Activated CD4-positive, alpha-beta T cell treated with anti-CD3 and anti-CD28 coated beads, Interleukin-2, amount 50 U/mL, for 4 hours (primary cell): ENCODE data around the gene GTSE1.
A peak's percentile ranks its signal among the peaks of the same experiment; 100 is the strongest.

Experiments
- DNase-seq, 2 experiments: peaks; one replicate each; pipeline ENCODE4 v3.0.0-alpha.2; 2020

Gene GTSE1

DNA sequence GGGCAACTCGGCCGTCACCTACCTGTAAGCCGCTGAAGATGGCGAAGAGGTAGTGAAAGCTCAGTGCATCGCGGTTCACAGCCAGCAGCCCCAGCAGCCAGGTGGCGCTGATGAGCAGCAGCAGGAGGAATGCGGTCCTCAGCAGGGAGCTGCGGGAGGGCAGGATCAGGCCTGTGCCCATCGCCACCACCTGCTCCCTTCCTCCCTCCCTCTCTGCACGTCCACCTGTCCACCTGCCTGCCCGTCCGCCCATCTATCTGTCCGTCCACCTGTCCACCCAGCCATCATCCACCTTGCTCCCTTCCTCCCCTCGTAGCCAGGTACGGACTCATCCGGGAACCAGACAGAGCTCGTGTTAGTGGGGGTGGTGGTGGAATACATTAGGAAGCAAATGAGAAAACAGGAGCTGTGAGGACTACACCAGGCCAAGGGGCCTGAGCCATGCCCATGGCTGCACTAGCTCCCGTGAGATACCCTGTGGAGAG is 71.1 kb downstream of the GTSE1 start:
- peak; percentile 58 to 62 for DNase-seq

DNA sequence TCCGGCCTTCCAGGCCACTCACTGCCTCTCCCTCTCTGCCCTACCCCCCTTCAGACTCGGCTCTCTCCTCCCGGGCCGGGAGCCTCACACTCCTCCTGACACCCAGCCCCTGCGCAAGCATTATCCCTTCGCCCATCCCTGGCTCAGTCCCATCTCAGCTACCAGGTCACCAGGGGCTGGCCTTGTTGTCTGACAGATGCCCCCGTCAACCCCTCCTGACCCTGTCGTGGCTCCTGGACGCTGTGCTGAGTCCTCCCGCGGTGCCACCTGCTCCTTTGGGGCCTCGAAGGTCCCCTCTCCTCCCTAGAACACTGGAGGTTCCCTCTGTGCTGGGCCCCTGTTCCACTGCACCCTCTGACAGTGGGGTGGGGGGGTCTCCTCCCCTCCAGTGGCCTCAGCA is 71.8 kb downstream of the GTSE1 start:
- DNase-seq: no peak

DNA sequence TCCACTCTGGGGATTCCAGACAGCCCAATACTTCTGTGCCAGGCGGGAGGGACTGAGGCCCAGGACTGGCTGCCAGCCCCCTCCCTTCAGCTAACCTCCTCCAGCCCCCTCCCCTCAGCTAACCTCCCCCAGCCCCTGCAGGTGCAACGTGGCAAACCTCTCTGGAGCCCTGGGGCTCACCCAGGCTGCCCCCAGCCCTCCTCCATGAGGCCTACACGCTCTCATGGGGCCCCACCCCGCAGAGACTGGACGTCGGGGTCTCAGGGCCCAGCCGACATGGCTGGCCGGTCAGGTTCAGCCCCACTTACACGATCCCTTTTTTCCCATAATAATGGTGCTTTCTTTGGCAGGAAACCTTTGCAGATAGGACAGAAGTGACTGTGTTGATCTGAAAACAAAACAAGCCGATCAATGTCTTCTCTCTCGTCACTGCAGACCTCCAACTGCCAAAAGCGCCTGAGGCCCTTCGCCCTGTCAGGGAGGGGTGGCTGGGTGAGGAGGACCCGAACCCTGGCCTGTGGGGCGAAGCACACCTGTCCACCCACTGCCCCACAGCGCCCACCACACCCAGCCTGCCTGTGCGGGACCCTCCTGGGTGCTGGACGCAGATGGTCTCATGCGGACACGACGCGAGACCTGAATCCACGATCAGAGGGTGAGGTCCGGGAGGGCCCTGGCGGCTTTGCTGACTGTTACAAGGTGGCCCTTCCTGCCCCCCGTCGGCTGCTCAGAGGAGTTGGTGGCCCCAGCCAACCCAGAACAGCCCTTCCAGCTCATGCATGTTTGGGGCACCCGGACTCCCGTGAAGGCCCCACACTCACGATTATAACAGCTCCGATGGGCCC is 72.4 kb downstream of the GTSE1 start:
- no peak for DNase-seq

DNA sequence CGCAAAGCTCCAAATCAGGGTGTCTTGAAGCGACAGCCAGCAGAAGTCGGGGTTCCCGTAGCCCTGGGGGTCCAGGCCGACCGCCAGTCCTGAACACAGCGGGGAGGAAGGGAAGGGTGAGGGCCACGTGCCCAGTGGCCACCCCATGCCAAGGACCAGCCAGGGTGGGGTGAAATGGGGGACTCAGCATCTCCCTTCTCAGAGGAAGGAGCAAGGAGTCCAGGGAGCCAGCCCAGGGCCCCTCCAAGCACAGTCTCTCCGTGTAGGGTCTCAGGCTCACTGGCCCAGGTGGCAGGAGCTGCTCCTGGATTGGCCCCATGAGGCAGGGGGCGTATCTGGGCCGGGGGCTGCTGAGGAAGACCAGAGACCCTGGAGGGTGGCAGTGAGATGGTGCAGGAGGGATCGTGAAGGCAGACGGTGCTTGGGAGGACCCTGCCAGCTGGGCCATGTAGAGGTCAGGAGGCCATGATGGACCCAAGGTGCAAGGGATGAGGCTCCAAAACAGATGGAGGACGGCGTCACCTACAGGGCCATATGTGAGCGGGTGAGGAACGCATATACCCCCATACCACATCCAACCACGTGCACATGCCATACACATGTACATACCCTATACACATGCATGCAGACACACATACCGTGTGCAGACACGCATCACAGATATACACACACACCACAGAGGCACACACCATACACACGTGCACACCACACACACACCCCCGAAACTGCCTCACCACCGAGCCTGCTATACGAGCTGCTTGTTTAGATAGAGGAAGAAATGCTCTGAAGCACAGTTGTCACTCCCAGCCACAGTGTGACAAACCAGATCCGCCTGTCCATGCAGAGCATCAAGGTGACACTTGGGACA is 73.3 kb downstream of the GTSE1 start:
- no peak for DNase-seq

DNA sequence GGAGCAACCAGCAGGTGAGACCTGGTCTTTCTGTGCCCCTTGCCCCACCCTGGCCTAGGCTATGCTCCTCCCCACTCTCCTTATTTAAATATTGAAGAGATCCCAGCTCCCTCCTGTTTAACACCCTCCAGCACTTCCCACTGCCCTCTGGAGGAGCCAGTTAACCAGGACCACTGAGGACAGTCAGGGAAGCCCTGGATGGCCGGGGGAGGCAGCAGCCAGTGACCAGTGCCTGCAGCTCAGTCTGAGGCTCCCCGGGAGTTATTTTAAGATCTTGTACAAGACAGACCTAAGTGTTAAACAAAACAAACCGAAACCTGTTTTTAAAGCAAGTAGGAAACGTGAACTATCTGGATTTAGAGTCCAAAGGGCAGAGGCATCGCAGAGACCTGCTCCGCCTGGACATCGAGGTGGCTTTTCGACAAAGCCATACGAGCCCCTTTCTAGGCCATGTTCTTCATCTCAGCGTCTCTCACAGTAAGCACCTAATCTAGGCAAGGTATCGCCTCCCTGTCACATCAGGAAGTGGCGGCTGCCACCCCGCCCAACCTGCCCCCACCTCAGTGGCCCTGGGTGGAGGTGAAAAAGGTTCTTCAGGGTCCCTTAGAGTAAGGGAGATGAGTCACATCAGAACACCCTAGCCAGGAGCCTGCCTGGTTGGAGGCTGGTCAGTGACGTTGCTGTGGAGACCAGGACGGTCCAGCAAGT is 74.1 kb downstream of the GTSE1 start:
- DNase-seq: no peak

DNA sequence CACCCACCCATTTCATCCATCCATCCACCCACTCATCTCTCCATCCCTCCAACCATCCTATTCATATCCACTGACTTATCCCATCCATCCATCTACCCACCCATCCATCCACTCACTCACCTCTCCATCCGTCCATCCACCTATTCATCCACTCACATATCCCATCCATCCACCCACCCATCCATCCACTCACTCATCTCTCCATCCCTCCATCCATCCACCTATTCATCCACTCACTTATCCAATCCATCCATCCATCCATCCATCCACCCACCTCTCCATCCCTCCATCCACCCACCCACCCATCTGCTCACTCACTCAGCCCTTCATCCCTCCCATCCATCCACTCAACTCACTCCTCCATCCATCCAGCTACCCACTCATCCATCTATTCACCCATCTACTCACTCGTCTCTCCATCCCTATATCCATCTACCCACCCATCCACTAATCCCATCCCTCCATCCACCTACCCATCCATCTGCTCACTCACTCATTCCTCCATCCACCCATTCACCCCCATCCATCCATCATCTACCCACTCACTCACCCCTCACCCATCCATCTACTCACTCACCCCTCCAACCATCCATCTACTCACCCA is 75.1 kb downstream of the GTSE1 start:
- DNase-seq: no peak

DNA sequence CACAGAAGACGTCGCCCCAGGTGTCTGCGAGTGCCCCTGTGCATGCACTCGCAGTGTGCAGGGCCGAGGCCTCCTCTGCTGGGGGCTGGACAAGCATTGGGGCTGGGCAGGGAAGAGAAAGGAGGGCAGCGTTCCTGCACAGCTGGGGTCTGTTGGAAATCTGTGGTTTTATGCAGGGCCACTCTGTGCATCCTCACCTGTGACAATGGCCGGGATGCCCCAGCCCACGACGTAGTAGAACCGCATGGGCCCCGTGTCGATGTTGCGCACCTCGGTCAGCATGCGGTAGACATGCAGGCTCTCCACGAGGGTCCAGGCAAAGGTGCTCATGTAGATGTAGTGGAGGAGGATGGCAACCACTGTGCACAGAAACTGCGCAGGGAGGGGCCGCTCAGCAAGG is 76.0 kb downstream of the GTSE1 start:
- no peak for DNase-seq

DNA sequence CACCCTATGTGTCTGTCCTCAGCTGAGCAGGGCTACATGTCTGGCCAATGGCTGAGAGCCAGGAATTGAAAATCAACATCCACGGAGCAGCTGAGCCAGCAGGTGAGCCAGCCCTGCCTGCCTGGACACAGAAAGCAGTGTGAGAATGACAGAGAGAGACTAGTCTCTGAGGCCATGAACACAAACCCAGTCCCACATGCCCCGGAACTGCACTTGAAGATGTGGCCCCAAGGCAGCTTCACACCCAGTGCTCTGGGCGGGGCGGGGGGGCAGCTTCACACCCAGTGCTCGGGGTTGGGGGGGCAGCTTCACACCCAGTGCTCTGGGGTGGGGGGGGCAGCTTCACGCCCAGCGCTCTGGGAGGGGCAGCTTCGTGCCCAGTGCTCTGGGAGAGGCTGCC is 76.5 kb downstream of the GTSE1 start:
- no peak for DNase-seq

DNA sequence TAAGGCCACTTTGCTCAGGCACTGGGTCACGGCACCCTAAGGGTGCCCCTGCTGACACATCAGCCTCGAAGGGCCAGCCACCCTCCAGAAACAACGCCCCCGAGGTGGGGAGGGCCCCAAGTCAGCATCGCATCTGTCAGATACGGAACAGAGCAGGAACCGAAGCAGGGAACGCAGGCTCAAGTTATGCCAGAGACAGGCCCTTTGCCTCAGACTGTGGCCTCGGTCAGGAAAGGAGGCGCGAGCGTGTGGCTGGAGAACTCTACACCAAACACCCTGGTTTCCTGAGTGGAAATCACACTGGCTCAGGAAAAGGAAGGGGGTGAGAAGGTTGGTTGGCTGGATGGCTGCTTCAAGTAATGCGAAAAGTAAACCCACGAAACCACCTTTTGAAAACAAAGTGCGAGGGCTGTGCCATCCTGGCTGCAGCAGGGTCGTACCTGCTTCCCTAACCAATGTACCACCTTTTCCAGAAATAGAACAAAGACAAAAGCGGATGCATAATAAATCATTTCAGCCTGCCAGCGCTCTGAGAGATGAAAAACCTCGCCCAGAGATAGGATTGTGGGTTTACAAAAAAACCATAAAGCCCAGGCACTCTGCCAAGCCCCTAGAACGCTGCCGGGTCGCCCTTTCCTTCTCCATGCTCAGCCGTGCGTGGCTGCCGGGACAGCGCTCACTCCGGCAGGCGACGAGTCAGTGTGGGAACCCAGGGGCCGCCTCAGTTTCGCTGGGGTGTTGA is 77.4 kb downstream of the GTSE1 start:
- no peak for DNase-seq

DNA sequence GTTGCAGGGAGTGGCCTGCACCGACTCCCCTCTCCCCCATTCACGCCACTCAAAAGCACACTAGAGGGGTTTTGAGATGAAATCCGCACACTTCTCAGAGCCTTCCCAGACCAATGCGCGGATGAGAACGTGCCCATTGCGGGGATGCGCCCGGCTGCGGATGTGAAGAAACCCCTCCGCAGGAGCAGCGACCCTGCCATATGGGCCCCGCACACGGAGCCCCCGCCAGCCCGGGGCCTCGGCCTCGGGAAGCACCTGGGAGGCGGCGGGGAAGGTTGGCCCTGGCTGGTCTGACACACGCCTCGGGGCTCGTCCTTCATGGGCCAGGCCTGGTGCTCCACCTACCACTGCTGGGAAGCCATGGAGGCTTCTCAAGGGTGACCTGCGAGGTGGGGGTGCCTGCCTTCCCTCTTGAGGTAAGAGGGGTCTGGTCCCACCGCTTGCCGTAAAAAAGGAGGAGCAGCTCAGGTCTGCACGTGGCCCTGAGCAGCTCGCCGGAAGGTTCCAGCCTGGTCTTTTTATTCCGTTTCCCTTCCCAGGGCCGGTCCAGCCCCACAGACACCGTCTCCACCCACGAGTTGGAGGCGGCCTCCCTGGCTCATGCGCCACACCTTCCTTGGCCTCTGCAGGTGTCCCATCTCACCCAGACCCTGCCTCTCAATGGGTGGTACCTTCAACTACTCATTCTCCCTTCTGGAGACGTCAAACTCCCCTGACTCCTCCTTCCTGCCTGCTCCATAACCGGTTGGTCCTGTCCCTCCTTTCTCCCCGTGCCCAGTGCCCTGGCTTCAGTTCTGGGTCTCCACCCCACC is 78.2 kb downstream of the GTSE1 start:
- no peak for DNase-seq

DNA sequence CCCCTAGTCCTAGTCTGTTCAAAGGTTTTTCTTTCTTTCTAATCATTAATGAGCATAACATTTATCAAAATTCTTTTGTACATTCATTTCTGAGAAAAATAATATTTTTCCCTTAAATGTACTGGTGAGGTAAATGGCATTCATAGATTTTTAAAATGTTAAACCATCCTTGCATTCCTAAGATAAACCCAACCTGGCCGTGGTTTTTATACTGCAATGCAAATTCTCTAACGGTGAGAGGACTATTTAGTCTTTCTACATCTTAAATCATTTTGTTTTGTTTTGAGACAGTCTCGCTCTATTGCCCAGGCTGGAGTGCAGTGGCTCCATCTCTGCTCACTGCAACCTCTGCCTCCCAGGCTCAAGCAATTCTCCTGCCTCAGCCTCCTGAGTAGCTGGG is 79.4 kb downstream of the GTSE1 start:
- DNase-seq: no peak

DNA sequence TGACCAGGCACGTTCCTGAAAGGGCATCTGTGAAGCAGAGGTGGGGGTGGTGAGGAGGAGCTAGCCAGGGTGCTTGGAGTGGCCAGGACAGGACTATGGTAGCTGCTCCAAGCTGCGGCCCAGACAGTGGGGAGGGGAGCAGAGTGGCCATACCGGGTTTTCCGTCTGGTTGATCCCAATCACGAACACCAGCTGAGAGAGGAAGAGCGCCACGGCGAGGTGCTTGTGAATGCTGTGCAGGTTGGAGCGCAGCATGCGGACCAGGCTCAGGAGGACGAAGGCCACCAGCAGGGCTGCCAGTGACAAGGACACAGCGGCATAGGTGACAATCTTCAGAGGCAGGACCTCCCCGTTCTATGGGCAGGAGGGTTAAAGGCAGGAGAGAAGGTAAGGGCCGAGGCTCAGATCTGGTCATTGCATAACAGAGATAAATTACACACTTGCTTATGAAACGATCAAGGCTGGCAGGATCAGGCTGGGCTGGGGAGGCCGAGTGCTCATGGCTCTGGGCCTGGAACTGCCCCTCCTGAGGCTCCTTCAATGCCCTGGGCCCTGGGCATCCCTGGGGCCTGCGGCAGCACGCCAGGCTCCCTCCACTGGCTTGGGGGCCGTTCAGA is 80.3 kb downstream of the GTSE1 start:
- no peak for DNase-seq

DNA sequence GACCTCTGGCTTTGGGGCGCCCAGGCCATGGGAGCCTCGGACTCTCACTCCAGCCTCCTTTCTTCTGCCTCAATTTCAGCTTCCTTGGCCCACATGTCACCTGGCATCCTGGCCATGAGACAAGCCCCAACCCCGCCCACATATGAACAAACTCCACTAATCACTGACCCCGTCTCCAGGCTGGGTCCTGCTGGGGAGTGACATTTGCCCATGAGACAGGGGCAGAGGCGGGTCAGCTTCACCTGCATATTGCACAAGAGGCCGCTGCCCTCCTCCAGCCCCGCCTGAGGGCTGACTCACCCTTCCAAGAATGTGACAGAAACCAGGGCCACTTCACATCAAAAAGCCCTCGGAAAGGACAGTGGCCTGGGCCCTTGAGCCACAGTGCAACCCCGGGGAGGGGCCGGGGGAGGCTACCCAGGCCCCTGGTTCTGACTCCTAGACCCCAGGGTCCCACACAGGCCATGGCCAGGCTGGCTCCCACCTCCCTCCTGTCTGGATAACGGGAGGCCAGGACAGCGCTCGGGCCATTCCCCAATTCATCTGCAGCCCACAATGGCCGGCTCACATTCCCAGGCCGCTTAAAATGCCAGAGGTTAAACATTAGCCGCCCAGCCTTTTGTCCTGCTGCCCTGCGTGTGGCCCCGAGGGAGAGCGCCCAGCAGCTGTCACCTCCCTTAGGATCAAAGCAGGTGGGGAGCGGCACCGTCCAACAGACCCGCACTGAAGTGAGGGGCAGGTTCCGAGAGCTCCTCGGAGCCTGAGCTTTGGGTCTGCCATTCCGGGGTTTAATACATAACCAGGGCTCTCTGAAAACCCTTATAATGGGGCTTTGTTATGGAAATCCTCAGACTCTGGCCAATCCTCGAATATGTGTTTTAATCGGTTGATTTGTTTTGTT is 81.1 kb downstream of the GTSE1 start:
- DNase-seq: no peak

DNA sequence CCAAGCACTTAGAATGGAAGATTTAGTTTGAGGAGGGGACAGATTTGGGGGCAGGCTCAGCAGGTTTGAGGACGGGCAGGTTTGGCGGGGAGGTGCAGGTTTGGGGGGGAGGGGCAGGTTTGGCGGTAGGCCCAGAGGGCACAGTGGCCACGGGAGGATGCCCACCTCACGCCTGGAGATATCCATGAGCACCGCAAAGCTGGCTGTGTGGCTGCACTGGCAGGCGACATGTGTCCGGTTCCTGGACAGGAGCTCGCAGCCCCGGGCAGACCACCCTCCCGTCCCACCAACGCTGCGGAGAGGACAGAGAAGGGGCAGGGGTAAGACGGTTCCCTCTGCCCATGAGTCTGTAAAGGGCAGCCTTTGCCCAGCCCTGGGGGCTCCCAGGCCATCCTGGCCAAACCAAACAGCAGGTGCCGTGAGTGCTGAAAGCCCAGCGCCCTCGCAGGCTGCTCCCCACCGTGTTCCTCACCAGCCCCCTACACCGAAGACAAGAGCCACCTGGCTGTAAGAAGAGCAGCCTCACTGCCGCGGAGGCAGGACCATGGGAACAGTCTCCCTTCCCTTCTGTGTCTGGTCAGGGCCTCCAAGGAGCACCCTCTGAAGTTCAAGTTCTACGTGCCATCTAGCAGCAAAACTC is 81.9 kb downstream of the GTSE1 start:
- no peak for DNase-seq

DNA sequence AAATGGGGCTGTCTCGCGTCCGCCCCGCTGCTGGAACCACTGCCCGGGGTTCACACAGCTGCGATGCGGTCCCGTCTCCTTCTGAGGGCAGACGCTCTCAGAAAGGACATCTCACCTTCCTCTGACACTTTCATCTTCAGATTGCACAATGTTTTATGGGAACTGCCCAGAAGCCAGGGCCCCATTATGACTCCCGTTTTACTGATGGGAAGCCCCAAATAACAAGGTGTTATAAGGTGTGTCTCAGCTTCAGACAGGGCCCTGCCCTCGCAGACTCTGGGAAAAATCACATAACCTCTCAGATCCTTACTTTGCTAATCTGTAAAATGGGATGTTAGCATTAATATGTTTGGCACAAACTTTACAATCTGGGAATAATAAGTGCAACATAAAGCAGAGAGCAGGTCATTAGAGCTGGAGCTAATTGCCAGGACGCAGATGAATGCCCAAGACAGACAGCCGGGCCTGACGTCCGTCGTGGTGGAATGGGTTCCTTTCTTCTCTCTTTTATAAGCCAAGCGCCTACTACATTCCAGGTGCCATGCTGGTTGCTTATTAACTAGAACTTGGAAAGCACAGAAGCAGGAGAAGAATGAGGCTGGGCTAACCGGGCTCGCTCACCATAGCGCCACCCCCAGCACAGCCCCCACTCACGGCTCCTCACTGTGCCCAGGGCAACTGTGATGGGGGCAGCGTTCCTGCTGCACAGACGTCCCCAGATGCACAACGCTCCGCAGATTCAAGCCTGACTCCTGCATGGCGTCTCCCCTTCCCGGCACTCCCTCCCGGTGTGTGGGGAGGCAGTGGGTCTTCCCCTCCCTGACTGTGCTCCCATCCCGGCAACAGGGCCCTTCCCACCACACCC is 82.6 kb downstream of the GTSE1 start:
- DNase-seq: no peak

DNA sequence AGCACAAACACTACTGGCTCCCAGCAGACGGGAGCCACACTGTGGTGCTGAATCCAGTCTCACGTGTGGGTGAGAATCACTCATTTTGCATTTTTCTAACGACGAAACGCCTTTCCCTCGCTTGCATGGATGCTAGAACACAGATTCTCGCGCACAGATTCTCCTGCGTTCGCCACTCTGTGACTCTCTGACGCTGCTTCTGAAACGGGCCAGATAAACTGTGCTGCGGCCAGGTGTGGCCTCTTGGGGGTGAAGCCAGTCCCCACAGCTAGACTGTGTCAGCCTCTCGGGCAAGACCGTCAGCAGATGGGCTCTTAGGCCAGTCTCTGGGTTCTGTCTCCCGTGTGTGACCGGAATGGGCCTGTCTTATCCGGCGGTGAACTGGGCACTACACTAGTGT is 83.4 kb downstream of the GTSE1 start:
- no peak for DNase-seq
